Activated T-cell treated with anti-CD3 and anti-CD28 coated beads, Interleukin-2, amount 50 U/mL, for 4 hours (primary cell): ENCODE data around the gene SPINK1. TPM values are rescaled to one million over a fixed set of nuclear protein-coding genes. Genes with fewer than 3 reads are reported as not detected.
"Not testable (repeated sequence)": the region's sequence is repeated elsewhere in the genome, so short reads cannot be mapped to it uniquely, and the experiment has no call there.

ENCODE experiments used
- ATAC-seq, 2 donors: fragments of 200-7000 bp; cut with Tn5 transposase; one replicate each; pipeline ENCODE4 v1.10.0; 2021
- DNase-seq: peaks from one replicate; pipeline ENCODE4 v3.0.0-alpha.2; 2020
- H3K27me3 Mint-ChIP-seq: one replicate; pipeline ENCODE4 v1.8.0; 2021; ENCODE audit warnings: low read depth, mixed read lengths
- H3K36me3 Mint-ChIP-seq: one replicate; pipeline ENCODE4 v1.8.0; 2022; ENCODE audit warnings: mixed read lengths; ENCODE audit not compliant: insufficient read depth
- H3K4me1 Mint-ChIP-seq: one replicate; pipeline ENCODE4 v1.8.0; 2021; ENCODE audit warnings: low read depth, mixed read lengths
- H3K4me3 Mint-ChIP-seq: one replicate; pipeline ENCODE4 v1.8.0; 2021; ENCODE audit warnings: mild to moderate bottlenecking, moderate library complexity, mixed read lengths
- H3K9me3 Mint-ChIP-seq: one replicate; pipeline ENCODE4 v1.8.0; 2021; ENCODE audit warnings: mixed read lengths
- total RNA-seq, 3 donors: library from RNA; stranded (reverse); gene quantifications; one replicate each; pipeline ENCODE4 v1.2.1, GENCODE V29; 2021

The SPINK1 gene
- total RNA-seq, 3 donors from 2014 or later: 1.5 to 4.7 (median 2.0) TPM

DNA sequence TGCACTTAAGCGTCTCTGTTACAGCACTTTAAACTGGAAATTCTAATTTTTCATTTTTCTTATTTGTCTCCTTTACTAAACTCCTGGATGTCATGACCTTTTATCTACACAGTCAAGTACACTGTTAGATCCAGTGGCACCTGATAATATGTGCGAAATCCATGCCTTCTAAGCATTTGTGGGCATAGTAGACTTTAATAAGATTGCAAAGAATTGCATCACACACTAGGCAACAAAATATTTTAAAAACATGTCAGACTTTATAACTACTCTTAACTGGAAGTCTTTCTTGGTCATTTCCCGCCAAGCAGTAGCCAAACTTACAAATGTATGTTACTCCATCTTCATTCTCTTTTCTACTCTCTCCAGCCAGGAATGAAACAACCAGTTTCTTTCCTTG lies 5.0 kb upstream of the SPINK1 start:
- no peak for ATAC-seq
- Mint-ChIP-seq H3K9me3 (no peaks in the 10 kb centered on the region), H3K4me3 (no peak overlapping the region), H3K36me3 (no peaks in the 10 kb centered on the region), H3K4me1 (no peaks in the 10 kb centered on the region), H3K27me3 (peaks cover 8% of the 10 kb centered on the region)
- no peak for DNase-seq

GRCh38 chr5:147835386-147835798 lies 3.9 kb upstream of the SPINK1 start:
- H3K9me3 Mint-ChIP-seq: no peaks in the 10 kb centered on the region
- ATAC-seq (no peak), DNase-seq (no peak)
- H3K4me3 Mint-ChIP-seq: no peak overlapping the region
- no peaks in the 10 kb centered on the region for H3K36me3 Mint-ChIP-seq
- H3K27me3 Mint-ChIP-seq: peaks cover 8% of the 10 kb centered on the region
- H3K4me1 Mint-ChIP-seq: no peaks in the 10 kb centered on the region

- DNase-seq: no peak
- H3K4me3 Mint-ChIP-seq: no peak overlapping the region
- no peaks in the 10 kb centered on the region for H3K4me1 Mint-ChIP-seq
- peaks cover 9% of the 10 kb centered on the region for H3K27me3 Mint-ChIP-seq
- ATAC-seq: no peak
- H3K36me3 Mint-ChIP-seq: no peaks in the 10 kb centered on the region
- H3K9me3 Mint-ChIP-seq: no peaks in the 10 kb centered on the region
Observed at GRCh38 chr5:147832541-147832940, 1.1 kb upstream of the SPINK1 start.

DNA sequence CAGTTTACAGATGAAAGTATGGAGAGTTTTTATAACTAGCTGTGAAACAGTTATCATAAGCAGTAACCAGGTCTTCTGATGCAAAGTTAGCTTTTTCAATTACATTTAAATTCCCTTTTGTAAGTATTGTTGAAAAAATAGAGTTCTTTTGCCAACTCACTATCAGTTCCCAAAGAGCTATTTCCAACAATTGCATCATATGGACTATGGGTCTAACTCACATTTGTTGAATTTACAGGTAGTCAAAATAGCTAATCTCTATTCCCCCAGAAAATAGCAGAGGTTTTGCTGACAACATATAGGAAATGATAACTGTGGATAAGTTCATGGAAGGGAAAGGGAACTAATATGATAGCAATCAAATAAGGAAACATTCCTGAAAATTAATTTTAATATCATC lies 1.4 kb downstream of the SPINK1 start:
- H3K36me3 Mint-ChIP-seq: no peaks in the 10 kb centered on the region
- H3K27me3 Mint-ChIP-seq: peaks cover 11% of the 10 kb centered on the region
- ATAC-seq (no peak), DNase-seq (no peak)
- H3K9me3 Mint-ChIP-seq: no peaks in the 10 kb centered on the region
- H3K4me3 Mint-ChIP-seq: no peak overlapping the region
- no peaks in the 10 kb centered on the region for H3K4me1 Mint-ChIP-seq

GRCh38 chr5:147827017-147827416 lies 4.5 kb downstream of the SPINK1 start:
- not testable (repeated sequence) for H3K9me3 Mint-ChIP-seq, H3K4me3 Mint-ChIP-seq, H3K36me3 Mint-ChIP-seq, DNase-seq, ATAC-seq, H3K4me1 Mint-ChIP-seq
- H3K27me3 Mint-ChIP-seq: peaks cover 13% of the 10 kb centered on the region

DNA sequence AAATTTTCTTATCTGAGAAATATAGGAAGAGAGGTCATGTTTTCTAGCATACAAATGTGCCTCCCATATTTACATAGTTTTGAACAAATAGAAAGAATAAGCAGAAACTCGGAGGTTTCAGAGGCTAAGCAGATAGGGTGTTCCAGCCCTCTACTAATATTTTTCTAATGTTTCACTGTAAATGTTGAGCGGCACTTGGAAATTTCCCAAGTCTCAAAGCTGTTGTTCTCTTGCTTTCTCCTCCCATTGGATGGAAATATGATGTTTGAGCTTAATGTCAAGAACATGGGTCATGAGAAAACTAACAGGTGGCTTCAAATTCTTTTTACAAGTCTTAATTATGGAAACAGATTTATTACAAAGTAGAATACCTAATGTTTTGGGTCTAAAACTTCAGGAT lies 5.1 kb downstream of the SPINK1 start:
- no peak overlapping the region for H3K4me3 Mint-ChIP-seq
- H3K9me3 Mint-ChIP-seq: no peaks in the 10 kb centered on the region
- H3K36me3 Mint-ChIP-seq: no peaks in the 10 kb centered on the region
- H3K4me1 Mint-ChIP-seq: no peaks in the 10 kb centered on the region
- no peak for ATAC-seq
- DNase-seq: no peak
- peaks cover 13% of the 10 kb centered on the region for H3K27me3 Mint-ChIP-seq

DNA sequence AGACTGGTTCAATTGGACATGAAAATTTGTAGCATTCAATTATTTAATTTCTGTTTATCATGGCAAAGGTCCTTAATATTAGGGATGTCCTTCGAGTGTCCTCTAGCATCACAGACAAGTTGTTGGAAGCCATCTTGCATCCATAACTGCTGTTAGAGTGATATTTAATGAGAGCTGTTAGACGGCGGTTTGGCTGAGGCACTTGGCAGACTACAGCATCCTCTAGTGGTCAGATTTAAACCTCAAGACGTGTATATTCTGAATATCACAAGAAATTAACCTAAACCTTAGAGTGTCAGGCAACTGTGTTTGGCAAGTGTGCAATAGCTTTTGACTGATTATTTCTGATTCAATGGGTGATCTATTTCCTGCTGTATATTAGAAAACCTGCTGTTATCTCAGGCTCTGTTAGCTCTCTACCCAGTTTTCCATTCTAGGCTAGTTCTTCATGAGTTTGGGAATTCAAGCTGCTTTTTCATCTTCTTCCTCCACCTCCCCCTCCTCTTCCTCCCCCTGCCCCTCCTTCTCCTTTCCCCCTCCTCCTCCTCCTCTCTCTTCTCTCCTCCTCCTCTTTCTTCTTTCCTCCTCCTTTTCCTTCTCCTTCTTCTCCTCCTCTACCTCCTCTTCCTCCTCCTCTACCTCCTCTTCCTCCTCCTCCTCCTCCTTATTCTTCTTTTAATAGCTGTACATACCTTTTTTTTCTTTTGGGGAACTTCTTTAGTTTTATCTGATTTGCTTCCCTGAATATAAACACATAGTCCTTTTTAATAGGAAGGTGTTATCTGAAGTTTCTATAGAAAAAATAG lies 8.6 kb downstream of the SPINK1 start:
- ATAC-seq: peak; percentile 50 to 62
- no peaks in the 10 kb centered on the region for H3K9me3 Mint-ChIP-seq
- no peak overlapping the region for H3K4me3 Mint-ChIP-seq
- no peaks in the 10 kb centered on the region for H3K4me1 Mint-ChIP-seq
- DNase-seq: peak; percentile 8
- H3K36me3 Mint-ChIP-seq: no peaks in the 10 kb centered on the region
- H3K27me3 Mint-ChIP-seq: peaks cover 4% of the 10 kb centered on the region

DNA sequence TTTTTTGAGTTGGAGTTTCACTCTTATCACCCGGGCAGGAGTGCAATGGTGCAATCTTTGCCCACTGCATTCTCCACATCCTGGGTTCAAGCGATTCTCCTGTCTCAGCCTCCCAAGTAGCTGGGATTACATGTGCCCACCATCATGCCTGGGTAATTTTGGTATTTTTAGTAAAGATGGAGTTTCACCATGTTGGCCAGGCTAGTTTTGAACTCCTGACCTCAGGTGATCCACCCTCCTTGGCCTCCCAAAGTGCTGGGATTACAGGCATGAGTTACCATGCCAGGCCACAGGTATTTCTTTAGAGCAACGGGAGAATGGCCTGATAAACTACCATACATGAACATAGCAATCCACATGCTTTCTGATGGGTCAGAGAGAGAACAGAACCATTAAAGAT lies 9.2 kb downstream of the SPINK1 start:
- H3K27me3 Mint-ChIP-seq, ATAC-seq, H3K9me3 Mint-ChIP-seq, H3K36me3 Mint-ChIP-seq, H3K4me3 Mint-ChIP-seq, DNase-seq, H3K4me1 Mint-ChIP-seq: not testable (repeated sequence)

GRCh38 chr5:147821766-147822165 lies 9.7 kb downstream of the SPINK1 start:
- no peaks in the 10 kb centered on the region for H3K4me1 Mint-ChIP-seq
- H3K4me3 Mint-ChIP-seq: no peak overlapping the region
- no peak for DNase-seq
- H3K36me3 Mint-ChIP-seq: no peaks in the 10 kb centered on the region
- H3K27me3 Mint-ChIP-seq: peaks cover 2% of the 10 kb centered on the region
- H3K9me3 Mint-ChIP-seq: no peaks in the 10 kb centered on the region
- ATAC-seq: no peak

GRCh38 chr5:147819261-147819770 lies 12.2 kb downstream of the SPINK1 start:
- H3K9me3 Mint-ChIP-seq: no peaks in the 10 kb centered on the region
- H3K4me1 Mint-ChIP-seq: no peaks in the 10 kb centered on the region
- ATAC-seq (no peak), DNase-seq (no peak)
- no peaks in the 10 kb centered on the region for H3K36me3 Mint-ChIP-seq
- no peak overlapping the region for H3K4me3 Mint-ChIP-seq
- H3K27me3 Mint-ChIP-seq: no peaks in the 10 kb centered on the region

GRCh38 chr5:147818290-147818689 lies 13.2 kb downstream of the SPINK1 start:
- Mint-ChIP-seq H3K4me1 (no peaks in the 10 kb centered on the region), H3K27me3 (no peaks in the 10 kb centered on the region), H3K4me3 (no peak overlapping the region), H3K9me3 (no peaks in the 10 kb centered on the region), H3K36me3 (no peaks in the 10 kb centered on the region)
- DNase-seq (no peak), ATAC-seq (no peak)

- Mint-ChIP-seq H3K36me3 (no peaks in the 10 kb centered on the region), H3K27me3 (no peaks in the 10 kb centered on the region), H3K4me3 (no peak overlapping the region), H3K9me3 (no peaks in the 10 kb centered on the region), H3K4me1 (no peaks in the 10 kb centered on the region)
- no peak for DNase-seq
- ATAC-seq: no peak
Observed at GRCh38 chr5:147813696-147814095, 17.8 kb downstream of the SPINK1 start.

DNA sequence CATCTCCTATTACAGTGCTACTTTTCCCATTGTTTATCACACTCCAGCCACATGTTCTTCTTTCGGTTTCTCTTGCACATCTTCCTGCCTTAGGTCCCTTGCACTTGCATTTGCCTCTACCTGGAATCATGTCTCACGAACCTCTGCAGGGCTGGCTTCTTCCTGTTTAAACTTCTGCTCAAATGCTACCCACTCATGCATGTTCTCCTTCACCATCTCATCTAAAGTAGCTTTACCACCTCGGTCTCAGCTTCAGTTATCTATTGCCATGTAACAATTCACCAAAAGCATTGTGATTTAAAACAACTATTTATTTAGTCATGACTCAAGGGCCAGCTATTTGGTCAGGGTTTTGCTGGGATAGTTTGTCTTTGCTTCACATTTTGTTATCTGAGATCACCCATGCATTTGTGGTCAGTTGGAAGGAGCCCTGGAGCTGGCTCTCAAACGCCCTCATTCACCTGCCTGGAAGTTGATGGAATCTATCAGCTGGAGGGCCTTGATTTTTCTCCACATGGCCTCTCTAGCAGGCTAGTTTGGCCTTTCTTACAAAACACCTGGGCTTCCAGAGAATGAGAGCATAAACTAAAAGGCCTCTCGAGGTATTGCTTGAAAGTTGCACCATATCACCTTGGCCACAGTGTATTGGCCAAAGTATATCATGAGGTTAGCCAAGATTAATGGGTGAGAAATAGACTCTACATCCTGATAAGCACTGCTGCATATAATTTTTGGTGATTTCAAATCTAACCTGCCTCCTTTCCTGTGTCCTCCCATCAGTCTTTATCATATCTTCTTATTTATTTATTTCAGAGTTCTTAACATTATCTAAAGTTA lies 21.4 kb downstream of the SPINK1 start:
- H3K9me3 Mint-ChIP-seq: no peaks in the 10 kb centered on the region
- H3K36me3 Mint-ChIP-seq: no peaks in the 10 kb centered on the region
- peaks cover 6% of the 10 kb centered on the region for H3K4me1 Mint-ChIP-seq
- DNase-seq: no peak
- no peak for ATAC-seq
- no peaks in the 10 kb centered on the region for H3K27me3 Mint-ChIP-seq
- no peak overlapping the region for H3K4me3 Mint-ChIP-seq

- H3K9me3 Mint-ChIP-seq: no peaks in the 10 kb centered on the region
- H3K4me3 Mint-ChIP-seq: no peak overlapping the region
- H3K27me3 Mint-ChIP-seq: peaks cover under 1% of the 10 kb centered on the region
- no peak for DNase-seq
- peaks cover 11% of the 10 kb centered on the region for H3K4me1 Mint-ChIP-seq
- H3K36me3 Mint-ChIP-seq: no peaks in the 10 kb centered on the region
- peak in 1 of 2 donors; percentile 65 for ATAC-seq
Observed at GRCh38 chr5:147805030-147805454, 26.4 kb downstream of the SPINK1 start.

DNA sequence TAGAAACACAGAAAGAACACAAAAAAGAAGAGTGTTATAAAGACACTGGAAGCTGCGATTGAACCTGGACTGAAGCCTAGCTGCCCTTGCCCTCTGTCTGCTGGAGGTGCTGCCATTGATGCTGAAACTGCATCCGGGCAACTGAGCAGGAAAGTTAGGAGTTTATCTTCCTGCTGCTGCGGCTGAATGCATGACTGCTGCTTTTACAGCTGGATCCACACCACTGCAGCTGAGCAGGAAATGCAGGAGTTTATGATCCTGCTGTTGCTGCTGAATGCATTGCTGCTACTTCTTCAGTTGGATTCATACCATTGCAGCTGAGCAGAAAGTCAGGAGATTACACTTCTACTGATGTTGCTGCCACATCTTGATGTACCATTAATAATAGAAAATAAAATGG lies 27.1 kb downstream of the SPINK1 start:
- peaks cover 4% of the 10 kb centered on the region for H3K27me3 Mint-ChIP-seq
- no peak for ATAC-seq

More for the DNA sequence above, 27.1 kb downstream of the SPINK1 start:
- no peak for DNase-seq
- Mint-ChIP-seq H3K9me3 (no peaks in the 10 kb centered on the region), H3K4me3 (no peak overlapping the region), H3K36me3 (no peaks in the 10 kb centered on the region), H3K4me1 (peaks cover 11% of the 10 kb centered on the region)
